Keratinocyte (primary cell): ENCODE results near the gene DTD1.

Source experiments
- EZH2 ChIP-seq: IDR thresholded peaks from one replicate; pipeline ENCODE4 v1.6.1; 2012; ENCODE audit warnings: inconsistent platforms, mild to moderate bottlenecking, low read length, moderate library complexity
- TF ChIP-seq, protein P1 (sequence below), 3 experiments: IDR thresholded peaks in 1 of 3; conservative IDR thresholded peaks in 1 of 3; optimal IDR thresholded peaks in 1 of 3; 2 replicates in 2 of 3; 3 replicates in 1 of 3; pipeline versions ENCODE3 to v1.5.1; 2011; ENCODE audit warnings: low read length in 3 of 3, mild to moderate bottlenecking in 3 of 3, moderate library complexity in 2 of 3, control low read depth in 1 of 3, inconsistent platforms in 1 of 3; ENCODE audit not compliant: insufficient read depth in 2 of 3; ENCODE audit errors: extremely low read depth in 1 of 3

DNA sequence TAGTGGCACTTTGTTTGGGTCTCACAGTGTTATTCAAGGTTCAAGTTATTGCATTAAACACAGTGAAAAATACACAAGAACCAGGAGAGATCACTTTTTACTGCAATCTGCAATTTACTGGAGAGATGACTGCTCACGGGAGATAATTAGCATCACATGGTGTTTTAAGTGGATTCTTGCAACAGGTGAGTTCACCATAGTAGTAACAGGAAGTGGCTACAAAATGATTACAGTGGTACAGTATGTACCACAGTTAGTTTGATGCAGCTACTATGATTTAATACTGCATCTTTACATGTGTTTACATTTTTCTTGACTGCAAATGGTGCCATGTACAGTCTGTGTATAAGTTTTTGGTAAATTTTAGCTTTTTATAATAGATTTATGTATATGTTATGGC is 129.2 kb downstream of the DTD1 start:
- no peak for TF ChIP-seq EZH2
- TF ChIP-seq, protein P1, sequence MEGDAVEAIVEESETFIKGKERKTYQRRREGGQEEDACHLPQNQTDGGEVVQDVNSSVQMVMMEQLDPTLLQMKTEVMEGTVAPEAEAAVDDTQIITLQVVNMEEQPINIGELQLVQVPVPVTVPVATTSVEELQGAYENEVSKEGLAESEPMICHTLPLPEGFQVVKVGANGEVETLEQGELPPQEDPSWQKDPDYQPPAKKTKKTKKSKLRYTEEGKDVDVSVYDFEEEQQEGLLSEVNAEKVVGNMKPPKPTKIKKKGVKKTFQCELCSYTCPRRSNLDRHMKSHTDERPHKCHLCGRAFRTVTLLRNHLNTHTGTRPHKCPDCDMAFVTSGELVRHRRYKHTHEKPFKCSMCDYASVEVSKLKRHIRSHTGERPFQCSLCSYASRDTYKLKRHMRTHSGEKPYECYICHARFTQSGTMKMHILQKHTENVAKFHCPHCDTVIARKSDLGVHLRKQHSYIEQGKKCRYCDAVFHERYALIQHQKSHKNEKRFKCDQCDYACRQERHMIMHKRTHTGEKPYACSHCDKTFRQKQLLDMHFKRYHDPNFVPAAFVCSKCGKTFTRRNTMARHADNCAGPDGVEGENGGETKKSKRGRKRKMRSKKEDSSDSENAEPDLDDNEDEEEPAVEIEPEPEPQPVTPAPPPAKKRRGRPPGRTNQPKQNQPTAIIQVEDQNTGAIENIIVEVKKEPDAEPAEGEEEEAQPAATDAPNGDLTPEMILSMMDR (optimal IDR thresholded peaks at IDR 0.05 in 1 of 3, IDR thresholded peaks at IDR 0.05 in 1 of 3, conservative IDR thresholded peaks at IDR 0.05 in 1 of 3; ENCODE audit: extremely low read depth in 1 of 3, insufficient read depth in 2 of 3, low read length in 3 of 3) = no peak
